ENCODE results near the gene AP3S2.
"Not testable (repeated sequence)": the region's sequence is repeated elsewhere in the genome, so short reads cannot be mapped to it uniquely, and the experiment has no call there.

The AP3S2 gene

DNA sequence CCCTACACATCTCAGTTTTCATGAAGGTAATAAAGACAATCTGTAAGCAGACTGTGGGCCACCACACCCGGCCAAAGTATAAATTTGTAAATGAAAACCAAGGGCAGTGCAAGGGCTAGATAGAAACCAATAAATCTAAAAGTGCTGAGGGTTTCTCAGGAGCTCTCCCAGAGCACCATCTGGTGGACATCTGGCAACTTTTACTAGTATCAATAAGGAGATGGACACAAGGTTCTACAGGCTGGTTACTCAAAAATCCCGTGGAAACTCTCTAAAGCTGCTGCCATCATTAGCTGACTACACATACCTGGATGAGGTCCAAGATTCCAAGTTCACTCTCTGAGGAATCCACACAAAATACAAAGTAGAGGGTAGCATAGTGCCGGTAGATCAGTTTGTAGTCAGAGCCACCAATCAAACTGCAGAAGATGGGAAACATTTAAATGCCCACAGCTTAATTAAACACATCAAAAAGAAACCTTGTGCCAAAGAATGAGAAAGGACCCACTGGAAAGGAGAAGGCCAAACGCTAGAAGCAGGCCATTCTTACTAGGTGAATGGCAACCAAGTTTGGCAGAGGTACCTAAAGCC lies 5.5 kb downstream of the AP3S2 start:
- Histone ChIP-seq H3K4me1 (ENCODE audit: insufficient read depth, low read length, poor library complexity, severe bottlenecking) (peaks cover 26% of the 10 kb centered on the region), H3K4me2 (ENCODE audit: low read depth, low read length, poor library complexity, severe bottlenecking) (no peak overlapping the region), H4K20me1 (ENCODE audit: insufficient read depth, low read length, poor library complexity, severe bottlenecking) (peaks cover 6% of the 10 kb centered on the region), H3K36me3 (ENCODE audit: insufficient read depth, low read length) (peaks cover 19% of the 10 kb centered on the region; the same call in 1 of the 2 replicates), H3K9ac (ENCODE audit: low read depth, low read length, poor library complexity, severe bottlenecking) (no peak overlapping the region), H3K9me2 (replicated peaks; ENCODE audit: low read depth, low read length) (no peaks in the 10 kb centered on the region), H2AFZ (ENCODE audit: low read length) (no peak overlapping the region), H3K27me3 (ENCODE audit: insufficient read depth, low read length, poor library complexity, severe bottlenecking) (no peaks in the 10 kb centered on the region), H3K4me3 (ENCODE audit: low read length, poor library complexity, severe bottlenecking) (no peak overlapping the region), H3K79me2 (ENCODE audit: insufficient read depth, low read length) (peaks cover 22% of the 10 kb centered on the region), H3F3A (ENCODE audit: low read depth) (peaks cover 4% of the 10 kb centered on the region; the same call in 1 of the 2 replicates), H3K9me3 (ENCODE audit: insufficient read depth, low read depth, low read length) (no peaks in the 10 kb centered on the region)
- TF ChIP-seq, protein P1, sequence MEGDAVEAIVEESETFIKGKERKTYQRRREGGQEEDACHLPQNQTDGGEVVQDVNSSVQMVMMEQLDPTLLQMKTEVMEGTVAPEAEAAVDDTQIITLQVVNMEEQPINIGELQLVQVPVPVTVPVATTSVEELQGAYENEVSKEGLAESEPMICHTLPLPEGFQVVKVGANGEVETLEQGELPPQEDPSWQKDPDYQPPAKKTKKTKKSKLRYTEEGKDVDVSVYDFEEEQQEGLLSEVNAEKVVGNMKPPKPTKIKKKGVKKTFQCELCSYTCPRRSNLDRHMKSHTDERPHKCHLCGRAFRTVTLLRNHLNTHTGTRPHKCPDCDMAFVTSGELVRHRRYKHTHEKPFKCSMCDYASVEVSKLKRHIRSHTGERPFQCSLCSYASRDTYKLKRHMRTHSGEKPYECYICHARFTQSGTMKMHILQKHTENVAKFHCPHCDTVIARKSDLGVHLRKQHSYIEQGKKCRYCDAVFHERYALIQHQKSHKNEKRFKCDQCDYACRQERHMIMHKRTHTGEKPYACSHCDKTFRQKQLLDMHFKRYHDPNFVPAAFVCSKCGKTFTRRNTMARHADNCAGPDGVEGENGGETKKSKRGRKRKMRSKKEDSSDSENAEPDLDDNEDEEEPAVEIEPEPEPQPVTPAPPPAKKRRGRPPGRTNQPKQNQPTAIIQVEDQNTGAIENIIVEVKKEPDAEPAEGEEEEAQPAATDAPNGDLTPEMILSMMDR (conservative IDR thresholded peaks at IDR 0.05; ENCODE audit: low read length) = peak; percentile 56
- no peak for TF ChIP-seq EZH2phosphoT487 (IDR thresholded peaks at IDR 0.05; ENCODE audit: borderline replicate concordance)

DNA sequence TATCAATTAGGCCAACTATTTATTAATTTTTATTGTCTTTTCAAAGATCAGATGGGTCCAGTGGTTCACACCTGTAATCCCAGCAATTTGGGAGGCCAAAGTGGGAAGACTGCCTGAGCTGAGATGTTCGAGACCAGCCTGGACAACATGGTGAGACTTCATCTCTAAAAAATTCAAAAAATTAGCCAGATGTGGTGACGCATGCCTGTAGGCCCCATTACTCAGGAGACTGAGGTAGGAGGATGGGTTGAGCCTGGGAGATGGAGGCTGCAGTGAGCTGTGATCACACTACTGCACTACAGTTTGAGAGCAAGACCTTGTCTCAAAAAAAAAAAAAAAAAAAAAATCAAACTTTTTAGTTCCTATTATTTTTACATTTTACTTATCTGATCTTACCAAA lies 8.2 kb downstream of the AP3S2 start:
- no peaks in the 10 kb centered on the region for H3K27me3 ChIP-seq (ENCODE audit: insufficient read depth, low read length, poor library complexity, severe bottlenecking)
- no peaks in the 10 kb centered on the region for H3K79me2 ChIP-seq (ENCODE audit: insufficient read depth, low read length)
- H3K9me3 ChIP-seq (ENCODE audit: insufficient read depth, low read depth, low read length) = no peaks in the 10 kb centered on the region
- H4K20me1 ChIP-seq (ENCODE audit: insufficient read depth, low read length, poor library complexity, severe bottlenecking) = no peaks in the 10 kb centered on the region
- H3K9me2 ChIP-seq (replicated peaks; ENCODE audit: low read depth, low read length) = no peaks in the 10 kb centered on the region
- H2AFZ ChIP-seq (ENCODE audit: low read length) = no peak overlapping the region
- peaks cover 4% of the 10 kb centered on the region for H3K4me1 ChIP-seq (ENCODE audit: insufficient read depth, low read length, poor library complexity, severe bottlenecking)
- no peak for TF ChIP-seq EZH2phosphoT487 (IDR thresholded peaks at IDR 0.05; ENCODE audit: borderline replicate concordance)
- TF ChIP-seq, protein P1 (conservative IDR thresholded peaks at IDR 0.05; ENCODE audit: low read length) = no peak
- H3K4me3 ChIP-seq (ENCODE audit: low read length, poor library complexity, severe bottlenecking) = no peak overlapping the region
- peaks cover 19% of the 10 kb centered on the region; the same call in 1 of the 2 replicates for H3K36me3 ChIP-seq (ENCODE audit: insufficient read depth, low read length)
- no peak overlapping the region for H3K4me2 ChIP-seq (ENCODE audit: low read depth, low read length, poor library complexity, severe bottlenecking)
- H3F3A ChIP-seq (ENCODE audit: low read depth) = no peaks in the 10 kb centered on the region; the same call in 1 of the 2 replicates
- H3K9ac ChIP-seq (ENCODE audit: low read depth, low read length, poor library complexity, severe bottlenecking) = no peak overlapping the region

DNA sequence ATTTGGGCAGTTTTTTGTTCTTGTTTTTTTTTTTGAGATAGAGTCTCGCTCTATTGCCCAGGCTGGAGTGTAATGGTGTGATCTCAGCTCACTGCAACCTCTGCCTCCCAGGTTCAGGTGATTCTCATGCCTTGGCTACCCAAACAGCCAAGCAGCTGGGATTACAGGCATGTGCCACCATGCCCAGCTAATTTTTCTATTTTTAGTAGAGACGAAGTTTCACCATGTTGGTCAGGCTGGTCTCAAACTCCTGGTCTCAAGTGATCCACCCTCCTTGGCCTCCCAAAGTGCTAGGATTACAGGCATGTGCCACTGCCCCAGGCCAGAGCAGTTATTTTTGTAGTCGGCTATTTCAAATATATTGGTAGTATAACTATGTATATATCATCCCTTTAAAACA lies 8.6 kb downstream of the AP3S2 start:
- not testable (repeated sequence) for H2AFZ ChIP-seq (ENCODE audit: low read length)

DNA sequence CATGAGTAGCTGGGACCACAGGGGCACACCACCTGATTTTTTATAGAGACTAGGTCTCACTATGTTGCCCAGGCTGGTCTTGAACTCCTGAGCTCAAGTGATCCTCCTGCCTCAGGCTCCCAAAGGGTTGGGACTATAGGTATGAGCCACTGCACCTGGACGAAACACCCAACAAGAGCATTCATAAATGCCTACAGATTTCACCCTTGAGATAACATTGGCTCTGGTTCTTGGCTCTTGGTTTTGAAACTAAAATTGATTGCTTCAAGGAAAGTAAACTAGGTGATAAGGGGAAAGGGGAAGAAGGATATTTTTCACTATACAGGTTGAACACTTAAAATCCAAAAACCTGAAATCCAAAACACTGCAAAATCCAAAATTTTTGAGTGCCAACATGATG lies 10.3 kb downstream of the AP3S2 start:
- H4K20me1 ChIP-seq (ENCODE audit: insufficient read depth, low read length, poor library complexity, severe bottlenecking) = no peaks in the 10 kb centered on the region
- no peak overlapping the region for H3K4me3 ChIP-seq (ENCODE audit: low read length, poor library complexity, severe bottlenecking)
- no peaks in the 10 kb centered on the region; the same call in 1 of the 2 replicates for H3F3A ChIP-seq (ENCODE audit: low read depth)
- no peak overlapping the region for H3K4me2 ChIP-seq (ENCODE audit: low read depth, low read length, poor library complexity, severe bottlenecking)
- H3K79me2 ChIP-seq (ENCODE audit: insufficient read depth, low read length) = no peaks in the 10 kb centered on the region
- no peaks in the 10 kb centered on the region for H3K4me1 ChIP-seq (ENCODE audit: insufficient read depth, low read length, poor library complexity, severe bottlenecking)
- H3K9me3 ChIP-seq (ENCODE audit: insufficient read depth, low read depth, low read length) = no peaks in the 10 kb centered on the region
- H2AFZ ChIP-seq (ENCODE audit: low read length) = no peak overlapping the region
- H3K36me3 ChIP-seq (ENCODE audit: insufficient read depth, low read length) = peaks cover 13% of the 10 kb centered on the region; the same call in 1 of the 2 replicates
- TF ChIP-seq, protein P1 (conservative IDR thresholded peaks at IDR 0.05; ENCODE audit: low read length) = no peak
- TF ChIP-seq EZH2phosphoT487 (IDR thresholded peaks at IDR 0.05; ENCODE audit: borderline replicate concordance) = no peak
- no peaks in the 10 kb centered on the region for H3K9me2 ChIP-seq (replicated peaks; ENCODE audit: low read depth, low read length)
- no peaks in the 10 kb centered on the region for H3K27me3 ChIP-seq (ENCODE audit: insufficient read depth, low read length, poor library complexity, severe bottlenecking)
- no peak overlapping the region for H3K9ac ChIP-seq (ENCODE audit: low read depth, low read length, poor library complexity, severe bottlenecking)

More for the DNA sequence above, 8.6 kb downstream of the AP3S2 start:
- peaks cover 19% of the 10 kb centered on the region; the same call in 1 of the 2 replicates for H3K36me3 ChIP-seq (ENCODE audit: insufficient read depth, low read length)
- not testable (repeated sequence) for H3K4me1 ChIP-seq (ENCODE audit: insufficient read depth, low read length, poor library complexity, severe bottlenecking); H3K9me2 ChIP-seq (replicated peaks; ENCODE audit: low read depth, low read length); H3K79me2 ChIP-seq (ENCODE audit: insufficient read depth, low read length); H3K9me3 ChIP-seq (ENCODE audit: insufficient read depth, low read depth, low read length); H3K27me3 ChIP-seq (ENCODE audit: insufficient read depth, low read length, poor library complexity, severe bottlenecking); H3K4me2 ChIP-seq (ENCODE audit: low read depth, low read length, poor library complexity, severe bottlenecking); H3K9ac ChIP-seq (ENCODE audit: low read depth, low read length, poor library complexity, severe bottlenecking); H4K20me1 ChIP-seq (ENCODE audit: insufficient read depth, low read length, poor library complexity, severe bottlenecking); H3K4me3 ChIP-seq (ENCODE audit: low read length, poor library complexity, severe bottlenecking); H3F3A ChIP-seq (ENCODE audit: low read depth)

Data from Loucy (cell line).